Measurements from ENCODE around the gene FAM227B. TPM values are rescaled to one million over a fixed set of nuclear protein-coding genes. Genes with fewer than 3 reads are reported as not detected.
"Not testable (repeated sequence)": the region's sequence is repeated elsewhere in the genome, so short reads cannot be mapped to it uniquely, and the experiment has no call there.

FAM227B gene
- total RNA-seq, 1 donor from 2014 or later, result 2.9 TPM

- Histone ChIP-seq H3K4me1 (peaks cover 35% of the 10 kb centered on the region), H3K36me3 (no peaks in the 10 kb centered on the region), H3K27me3 (no peaks in the 10 kb centered on the region), H3K9me3 (no peaks in the 10 kb centered on the region), H3K27ac (peak overlapping the region; percentile 85), H3K4me3 (no peak overlapping the region)
- DNase-seq (ENCODE audit: extremely low spot score in 2 of 2), result no peak
- intact Hi-C loops (cut with DNase I), result no loop called here
- no peak for TF ChIP-seq POLR2A (IDR thresholded peaks at IDR 0.05)
- TF ChIP-seq CTCF (IDR thresholded peaks at IDR 0.05), result no peak
- TF ChIP-seq POLR2AphosphoS5 (IDR thresholded peaks at IDR 0.05; ENCODE audit: insufficient read depth in 1 of 2, low read depth in 1 of 2), result no peak
Observed at GRCh38 chr15:49619226-49619625, 1.4 kb downstream of the FAM227B start.

GRCh38 chr15:49612240-49612639 is 8.4 kb downstream of the FAM227B start:
- DNase-seq (ENCODE audit: extremely low spot score in 2 of 2); H3K36me3 ChIP-seq; H3K27ac ChIP-seq; H3K4me1 ChIP-seq; H3K27me3 ChIP-seq; H3K4me3 ChIP-seq; H3K9me3 ChIP-seq; intact Hi-C loops (cut with DNase I): not testable (repeated sequence)

DNA sequence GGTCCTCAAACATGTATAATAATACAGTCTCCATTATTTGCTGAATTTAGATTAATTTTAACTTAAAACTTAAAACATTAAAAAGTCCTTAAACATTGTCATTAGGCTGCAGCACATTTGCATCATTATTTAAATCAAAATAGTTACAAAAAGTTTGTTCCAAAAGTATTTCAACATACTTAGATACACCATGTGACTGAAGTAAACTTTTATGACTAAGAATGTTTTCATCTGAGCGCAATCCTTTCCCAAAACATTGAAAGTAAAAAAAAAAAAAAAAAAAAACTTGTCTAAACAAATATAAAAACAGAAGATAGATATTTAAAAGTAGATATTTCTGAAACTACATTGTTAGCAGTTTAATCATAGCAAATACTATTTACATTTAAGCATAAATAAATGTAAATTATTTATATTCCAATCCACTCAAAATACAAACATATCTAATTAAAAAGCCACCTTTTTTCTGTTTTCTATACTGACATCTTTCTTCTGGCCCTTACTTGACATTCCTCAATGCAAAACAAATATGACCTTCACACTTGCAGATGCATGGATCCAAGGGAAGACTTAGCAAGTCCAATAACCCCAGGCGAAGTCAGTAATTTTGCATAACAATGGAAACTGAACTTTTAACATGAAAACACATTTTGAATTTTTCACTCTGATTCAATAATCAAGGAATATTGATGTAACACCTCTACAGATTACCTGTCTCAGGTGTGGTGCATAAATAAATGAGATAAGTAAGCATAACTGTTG is 10.3 kb downstream of the FAM227B start:
- Histone ChIP-seq H3K27ac (peak overlapping the region; percentile 10), H3K36me3 (no peaks in the 10 kb centered on the region), H3K4me3 (no peak overlapping the region), H3K27me3 (no peaks in the 10 kb centered on the region), H3K9me3 (no peaks in the 10 kb centered on the region), H3K4me1 (no peaks in the 10 kb centered on the region)
- intact Hi-C loops (cut with DNase I), result no loop called here
- TF ChIP-seq POLR2AphosphoS5 (IDR thresholded peaks at IDR 0.05; ENCODE audit: insufficient read depth in 1 of 2, low read depth in 1 of 2) (no peak), POLR2A (IDR thresholded peaks at IDR 0.05) (no peak), CTCF (IDR thresholded peaks at IDR 0.05) (no peak)
- DNase-seq (ENCODE audit: extremely low spot score in 2 of 2), result no peak

GRCh38 chr15:49606594-49606993 is 14.0 kb downstream of the FAM227B start:
- no peaks in the 10 kb centered on the region for H3K9me3 ChIP-seq
- DNase-seq (ENCODE audit: extremely low spot score in 2 of 2), result no peak
- intact Hi-C loops (cut with DNase I), result no loop called here
- no peaks in the 10 kb centered on the region for H3K36me3 ChIP-seq
- TF ChIP-seq POLR2AphosphoS5 (IDR thresholded peaks at IDR 0.05; ENCODE audit: insufficient read depth in 1 of 2, low read depth in 1 of 2), result no peak
- no peak for TF ChIP-seq CTCF (IDR thresholded peaks at IDR 0.05)
- no peak for TF ChIP-seq POLR2A (IDR thresholded peaks at IDR 0.05)
- H3K4me3 ChIP-seq, result no peak overlapping the region
- no peaks in the 10 kb centered on the region for H3K27me3 ChIP-seq
- H3K27ac ChIP-seq, result no peak overlapping the region
- H3K4me1 ChIP-seq, result no peaks in the 10 kb centered on the region

- Histone ChIP-seq H3K9me3 (no peaks in the 10 kb centered on the region), H3K27me3 (no peaks in the 10 kb centered on the region), H3K27ac (no peak overlapping the region), H3K4me3 (no peak overlapping the region), H3K36me3 (no peaks in the 10 kb centered on the region), H3K4me1 (no peaks in the 10 kb centered on the region)
- intact Hi-C loops (cut with DNase I), result no loop called here
- DNase-seq (ENCODE audit: extremely low spot score in 2 of 2), result no peak
- TF ChIP-seq CTCF (IDR thresholded peaks at IDR 0.05), result no peak
- TF ChIP-seq POLR2AphosphoS5 (IDR thresholded peaks at IDR 0.05; ENCODE audit: insufficient read depth in 1 of 2, low read depth in 1 of 2), result no peak
- no peak for TF ChIP-seq POLR2A (IDR thresholded peaks at IDR 0.05)
Observed at GRCh38 chr15:49605588-49605987, 15.0 kb downstream of the FAM227B start.

All from vagina (tissue), 2 donors.